Nephron (organoid): ENCODE measurements around the gene PATZ1.
A peak's percentile ranks its signal among the peaks of the same experiment; 100 is the strongest.

Source experiments
- H3K27ac Mint-ChIP-seq, 3 experiments: 2 replicates each; pipeline ENCODE4 v1.8.0; 2020; ENCODE audit warnings: mixed read lengths in 3 of 3, mild to moderate bottlenecking in 2 of 3, moderate library complexity in 1 of 3
- H3K27me3 Mint-ChIP-seq: 2 replicates; pipeline ENCODE4 v1.8.0; 2021; ENCODE audit warnings: low read depth, mild to moderate bottlenecking, moderate library complexity, mixed read lengths
- H3K36me3 Mint-ChIP-seq: 2 replicates; pipeline ENCODE4 v1.8.0; 2020; ENCODE audit warnings: low read depth, mixed read lengths
- H3K4me1 Mint-ChIP-seq: 2 replicates; pipeline ENCODE4 v1.8.0; 2020; ENCODE audit warnings: mixed read lengths
- H3K4me3 Mint-ChIP-seq, 3 experiments: 2 replicates each; pipeline ENCODE4 v1.8.0; 2020; ENCODE audit warnings: mild to moderate bottlenecking in 3 of 3, mixed read lengths in 3 of 3, moderate library complexity in 2 of 3
- H3K9me3 Mint-ChIP-seq: 2 replicates; pipeline ENCODE4 v1.8.0; 2020; ENCODE audit warnings: mixed read lengths
- CTCF ChIP-seq, 3 experiments: fragments of 200-600 bp; sonication (generic); IDR thresholded peaks; one replicate each; pipeline ENCODE4 v1.5.0; 2021; ENCODE audit warnings: antibody characterized with exemption in 3 of 3; ENCODE audit not compliant: unreplicated experiment in 3 of 3

The PATZ1 gene

GRCh38 chr22:31308181-31308580, 38.0 kb downstream of the PATZ1 start:
- peaks cover 5% of the 10 kb centered on the region for H3K27me3 Mint-ChIP-seq
- peaks cover 1% of the 10 kb centered on the region for H3K4me1 Mint-ChIP-seq
- no peak overlapping the region for H3K4me3 Mint-ChIP-seq
- no peaks in the 10 kb centered on the region for H3K36me3 Mint-ChIP-seq
- H3K27ac Mint-ChIP-seq: peak overlapping the region in 1 of 3 experiments; percentile 6
- TF ChIP-seq CTCF (IDR thresholded peaks at IDR 0.05; ENCODE audit: unreplicated experiment in 3 of 3): no peak
- no peaks in the 10 kb centered on the region for H3K9me3 Mint-ChIP-seq

- no peaks in the 10 kb centered on the region for H3K36me3 Mint-ChIP-seq
- peaks cover 5% of the 10 kb centered on the region for H3K27me3 Mint-ChIP-seq
- no peaks in the 10 kb centered on the region for H3K4me1 Mint-ChIP-seq
- H3K9me3 Mint-ChIP-seq: no peaks in the 10 kb centered on the region
- no peak overlapping the region for H3K4me3 Mint-ChIP-seq
- H3K27ac Mint-ChIP-seq: no peak overlapping the region
- TF ChIP-seq CTCF (IDR thresholded peaks at IDR 0.05; ENCODE audit: unreplicated experiment in 3 of 3): no peak
Measured at GRCh38 chr22:31305194-31305593, 41.0 kb downstream of the PATZ1 start.

- Mint-ChIP-seq H3K4me1 (no peaks in the 10 kb centered on the region), H3K27me3 (peaks cover 5% of the 10 kb centered on the region), H3K27ac (no peak overlapping the region), H3K9me3 (no peaks in the 10 kb centered on the region), H3K36me3 (no peaks in the 10 kb centered on the region), H3K4me3 (no peak overlapping the region)
- TF ChIP-seq CTCF (IDR thresholded peaks at IDR 0.05; ENCODE audit: unreplicated experiment in 3 of 3): no peak
Measured at GRCh38 chr22:31302537-31302936, 43.6 kb downstream of the PATZ1 start.

GRCh38 chr22:31302006-31302405, 44.1 kb downstream of the PATZ1 start:
- H3K9me3 Mint-ChIP-seq: no peaks in the 10 kb centered on the region
- no peak for TF ChIP-seq CTCF (IDR thresholded peaks at IDR 0.05; ENCODE audit: unreplicated experiment in 3 of 3)
- peaks cover 5% of the 10 kb centered on the region for H3K27me3 Mint-ChIP-seq
- H3K27ac Mint-ChIP-seq: no peak overlapping the region
- no peaks in the 10 kb centered on the region for H3K4me1 Mint-ChIP-seq
- H3K36me3 Mint-ChIP-seq: no peaks in the 10 kb centered on the region
- no peak overlapping the region for H3K4me3 Mint-ChIP-seq

GRCh38 chr22:31300896-31301295, 45.2 kb downstream of the PATZ1 start:
- no peaks in the 10 kb centered on the region for H3K36me3 Mint-ChIP-seq
- no peak for TF ChIP-seq CTCF (IDR thresholded peaks at IDR 0.05; ENCODE audit: unreplicated experiment in 3 of 3)
- peaks cover 3% of the 10 kb centered on the region for H3K4me1 Mint-ChIP-seq
- no peaks in the 10 kb centered on the region for H3K9me3 Mint-ChIP-seq
- no peak overlapping the region for H3K27ac Mint-ChIP-seq
- peaks cover 5% of the 10 kb centered on the region for H3K27me3 Mint-ChIP-seq
- H3K4me3 Mint-ChIP-seq: no peak overlapping the region

GRCh38 chr22:31295831-31296657, 50.1 kb downstream of the PATZ1 start:
- peaks cover 24% of the 10 kb centered on the region for H3K4me1 Mint-ChIP-seq
- H3K9me3 Mint-ChIP-seq: no peaks in the 10 kb centered on the region
- no peaks in the 10 kb centered on the region for H3K36me3 Mint-ChIP-seq
- H3K27ac Mint-ChIP-seq: no peak overlapping the region
- no peak overlapping the region for H3K4me3 Mint-ChIP-seq
- peaks cover 10% of the 10 kb centered on the region for H3K27me3 Mint-ChIP-seq
- no peak for TF ChIP-seq CTCF (IDR thresholded peaks at IDR 0.05; ENCODE audit: unreplicated experiment in 3 of 3)
